H1 (cell line): ENCODE data around the gene MCM3. TPM values are rescaled to one million over a fixed set of nuclear protein-coding genes. Genes with fewer than 3 reads are reported as not detected.

ENCODE experiments used
- CTCF ChIA-PET: fragments of 300-600 bp; sonication (Branson Sonifier 250); formaldehyde crosslinking; loops from one replicate; lab custom pipeline; 2021; ENCODE audit not compliant: partially characterized antibody; lab: Charles Lee
- POLR2A ChIA-PET: fragments of 300-600 bp; sonication (Branson Sonifier 250); formaldehyde crosslinking; loops from one replicate; lab custom pipeline; 2021; ENCODE audit warnings: inconsistent platforms; ENCODE audit not compliant: partially characterized antibody; lab: Charles Lee
- DNase-seq, 2 experiments: peaks; one replicate each; pipeline versions ENCODE4 v3.0.0 to v3.0.0-alpha.2; 2010 to 2022; ENCODE audit warnings: low spot score in 2 of 2, low read depth in 1 of 2, mixed read lengths in 1 of 2
- FAIRE-seq: peaks from 2 replicates; lab custom pipeline; 2011; peaks lifted over from hg19 to GRCh38; lab: Jason Lieb, UNC
- H2AFZ ChIP-seq: 2 replicates; pipeline ENCODE4 v1.8.1; 2012; ENCODE audit warnings: low read length, inconsistent platforms
- H2AK5ac ChIP-seq: 2 replicates; pipeline ENCODE4 v1.6.1; 2013; ENCODE audit warnings: low read depth, low read length
- H2BK120ac ChIP-seq: replicated peaks from 2 replicates; pipeline ENCODE3; 2013; ENCODE audit warnings: low read depth, low read length, inconsistent platforms
- H2BK12ac ChIP-seq: 2 replicates; pipeline ENCODE4 v1.6.1; 2013; ENCODE audit warnings: low read depth, low read length
- H2BK15ac ChIP-seq: 2 replicates; pipeline ENCODE4 v1.6.1; 2013; ENCODE audit warnings: low read length
- H2BK20ac ChIP-seq: 2 replicates; pipeline ENCODE4 v1.6.1; 2013; ENCODE audit warnings: low read length
- H2BK5ac ChIP-seq: 2 replicates; pipeline ENCODE4 v1.6.1; 2013; ENCODE audit warnings: low read depth, low read length
- H3K14ac ChIP-seq: 2 replicates; pipeline ENCODE4 v1.6.1; 2013; ENCODE audit warnings: inconsistent platforms; ENCODE audit not compliant: insufficient read length
- H3K18ac ChIP-seq: 2 replicates; pipeline ENCODE4 v1.6.1; 2013; ENCODE audit warnings: low read length; ENCODE audit errors: extremely low read depth
- H3K23ac ChIP-seq: 2 replicates; pipeline ENCODE4 v1.6.1; 2013; ENCODE audit warnings: inconsistent platforms; ENCODE audit not compliant: insufficient read length
- H3K23me2 ChIP-seq: 2 replicates; pipeline ENCODE4 v1.6.1; 2013; ENCODE audit warnings: low read depth, low read length
- H3K27ac ChIP-seq: 2 replicates; pipeline ENCODE4 v1.6.1; 2011; ENCODE audit warnings: low read depth, low read length, inconsistent platforms
- H3K27me3 ChIP-seq, 4 experiments: replicated peaks in 1 of 4; 1 replicate in 1 of 4; 2 replicates in 3 of 4; pipeline versions ENCODE4 v1.6.1 to v1.8.1; 2011 to 2013; ENCODE audit warnings: low read length in 3 of 4, mild to moderate bottlenecking in 3 of 4, inconsistent platforms in 2 of 4, mixed read lengths in 2 of 4, moderate library complexity in 1 of 4; ENCODE audit not compliant: control insufficient read depth in 3 of 4, insufficient read depth in 3 of 4; ENCODE audit errors: extremely low read depth in 1 of 4
- H3K36me3 ChIP-seq, 4 experiments: 2 replicates each; pipeline versions ENCODE4 v1.6.1 to v1.8.1; 2011 to 2013; ENCODE audit warnings: mild to moderate bottlenecking in 4 of 4, low read length in 3 of 4, moderate library complexity in 2 of 4, control low read depth in 1 of 4, inconsistent platforms in 1 of 4; ENCODE audit not compliant: insufficient read depth in 4 of 4, control insufficient read depth in 2 of 4
- H3K4ac ChIP-seq: replicated peaks from 2 replicates; pipeline ENCODE3; 2013; ENCODE audit warnings: low read length, low read depth, mixed read lengths, inconsistent platforms; ENCODE audit not compliant: insufficient read length
- H3K4me1 ChIP-seq, 4 experiments: replicated peaks in 1 of 4; 1 replicate in 1 of 4; 2 replicates in 3 of 4; pipeline versions ENCODE4 v1.6.1 to v1.8.1; 2011 to 2013; ENCODE audit warnings: low read length in 3 of 4, inconsistent platforms in 2 of 4, mixed read lengths in 1 of 4; ENCODE audit not compliant: insufficient read depth in 4 of 4, control insufficient read depth in 3 of 4
- H3K4me2 ChIP-seq, 2 experiments: 2 replicates each; pipeline versions ENCODE4 v1.6.1 to v1.8.1; 2011 to 2013; ENCODE audit warnings: low read depth in 2 of 2, low read length in 2 of 2, control low read depth in 1 of 2, inconsistent platforms in 1 of 2, mild to moderate bottlenecking in 1 of 2; ENCODE audit not compliant: insufficient read depth in 1 of 2
- H3K4me3 ChIP-seq, 4 experiments: fragments of 200-600, 300-600 bp in 1 of 4; sonication (generic), shearing (Covaris generic), sonication (Bioruptor Twin) in 1 of 4; 2 replicates each; pipeline versions ENCODE4 v1.5.1 to v1.8.1; 2011 to 2016; ENCODE audit warnings: low read length in 4 of 4, low read depth in 3 of 4, control low read depth in 2 of 4, inconsistent platforms in 2 of 4, mild to moderate bottlenecking in 2 of 4, mixed read lengths in 1 of 4, moderate library complexity in 1 of 4; ENCODE audit not compliant: insufficient read depth in 2 of 4; ENCODE audit errors: extremely low read depth in 1 of 4
- H3K56ac ChIP-seq: replicated peaks from 2 replicates; pipeline ENCODE3; 2013; ENCODE audit warnings: low read depth, mild to moderate bottlenecking, mixed read lengths, low read length, inconsistent platforms; ENCODE audit not compliant: insufficient read length
- H3K79me1 ChIP-seq: 2 replicates; pipeline ENCODE4 v1.6.1; 2013; ENCODE audit warnings: low read depth, low read length, control low read depth
- H3K79me2 ChIP-seq, 2 experiments: 2 replicates each; pipeline versions ENCODE4 v1.6.1 to v1.8.1; 2012 to 2013; ENCODE audit warnings: low read length in 2 of 2, mild to moderate bottlenecking in 2 of 2, inconsistent platforms in 1 of 2; ENCODE audit not compliant: insufficient read depth in 2 of 2, control insufficient read depth in 1 of 2
- H3K9ac ChIP-seq, 4 experiments: replicated peaks in 1 of 4; 1 replicate in 1 of 4; 2 replicates in 3 of 4; pipeline versions ENCODE4 v1.6.1 to v1.8.1; 2011 to 2013; ENCODE audit warnings: low read depth in 3 of 4, low read length in 3 of 4, control low read depth in 2 of 4, mild to moderate bottlenecking in 2 of 4, moderate library complexity in 2 of 4, inconsistent platforms in 1 of 4; ENCODE audit errors: extremely low read depth in 1 of 4
- H3K9me3 ChIP-seq, 2 experiments: 2 replicates each; pipeline versions ENCODE4 v1.6.1 to v1.8.1; 2012 to 2013; ENCODE audit warnings: mild to moderate bottlenecking in 2 of 2, moderate library complexity in 2 of 2, control low read depth in 1 of 2, inconsistent platforms in 1 of 2, low read depth in 1 of 2, low read length in 1 of 2, mixed read lengths in 1 of 2; ENCODE audit not compliant: insufficient read depth in 2 of 2
- H4K20me1 ChIP-seq, 2 experiments: replicated peaks in 1 of 2; 2 replicates each; pipeline versions ENCODE3 to v1.8.1; 2011 to 2013; ENCODE audit warnings: inconsistent platforms in 2 of 2, low read length in 2 of 2, mild to moderate bottlenecking in 1 of 2; ENCODE audit not compliant: insufficient read depth in 2 of 2, control insufficient read depth in 1 of 2
- H4K5ac ChIP-seq: 2 replicates; pipeline ENCODE4 v1.6.1; 2013; ENCODE audit warnings: low read length, low read depth, mixed read lengths, inconsistent platforms; ENCODE audit not compliant: insufficient read length
- H4K8ac ChIP-seq: 2 replicates; pipeline ENCODE4 v1.8.0; 2013; ENCODE audit warnings: mild to moderate bottlenecking, moderate library complexity, low read length, inconsistent platforms; ENCODE audit not compliant: insufficient read depth; ENCODE audit errors: extremely low read depth
- H4K91ac ChIP-seq: replicated peaks from 2 replicates; pipeline ENCODE3; 2013; ENCODE audit warnings: low read length, mixed read lengths, inconsistent platforms; ENCODE audit not compliant: insufficient read length
- BRCA1 ChIP-seq: IDR thresholded peaks from 2 replicates; pipeline ENCODE4 v1.6.1; 2012; ENCODE audit warnings: low read depth, low read length, improper control_type of control experiment
- HDAC2 ChIP-seq, 2 experiments: fragments of 300-600 bp in 1 of 2; sonication (generic) in 1 of 2; IDR thresholded peaks; 2 replicates each; pipeline ENCODE4 v1.6.1; 2011 to 2012; ENCODE audit warnings: low read depth in 2 of 2, low read length in 2 of 2, mild to moderate bottlenecking in 2 of 2, moderate library complexity in 2 of 2, borderline replicate concordance in 1 of 2, inconsistent platforms in 1 of 2
- JUND ChIP-seq: IDR thresholded peaks from 2 replicates; pipeline ENCODE4 v1.6.1; 2011; ENCODE audit warnings: mild to moderate bottlenecking, improper control_type of control experiment, low read length
- POLR2AphosphoS5 ChIP-seq: IDR thresholded peaks from 2 replicates; pipeline ENCODE4 v1.6.1; 2011; ENCODE audit warnings: low read depth, low read length
- WGBS, 2 experiments: shearing (Covaris generic) in 1 of 2; methylation state at CpG; one replicate each; pipeline versions ENCODE4 v1.1.6 to v1.1.7; 2013 to 2015; ENCODE audit warnings: low lambda C conversion rate in 2 of 2, mixed read lengths in 2 of 2, inconsistent platforms in 1 of 2, low coverage in 1 of 2, missing lambda C conversion rate in 1 of 2; ENCODE audit not compliant: insufficient replicate concordance in 2 of 2, insufficient coverage in 1 of 2, insufficient read length in 1 of 2; ENCODE audit errors: extremely low coverage in 1 of 2, missing lambda C conversion rate in 1 of 2; 5-methylcytosine and 5-hydroxymethylcytosine counted together
- polyA plus RNA-seq, 7 experiments: library from polyadenylated mRNA; depleted of rRNA in 3 of 7; stranded (reverse) in 5 of 7; unstranded in 2 of 7; fragments of >200 nt in 5 of 7; fragments of 200-250 nt in 2 of 7; gene quantifications; 1 replicate in 5 of 7; 2 replicates in 1 of 7; 4 replicates in 1 of 7; pipeline versions ENCODE4 v1.2.1 to v1.2.3, GENCODE V29; 2011 to 2013; ENCODE audit warnings: missing spikeins in 2 of 7, mixed read lengths in 2 of 7
- total RNA-seq: library from RNA; stranded (reverse); fragmentation: NEBNext Ultra II Directional; extraction: Animal tissue kit (Norgen Biotek cat#: 25700); gene quantifications from 2 replicates; pipeline ENCODE4 v1.2.1, GENCODE V29; 2021

The MCM3 gene
- total and polyA plus RNA-seq, 2 of the 8 experiments (the other 6 are each of a cell fraction or from before 2014, with no cell fraction given): 275 to 293 TPM

- no peak for FAIRE-seq
- H2BK20ac ChIP-seq: no peak overlapping the region
- WGBS, 2 experiments: 96% methylated on average over 9 of the region's 9 CpGs; no CpG with 5 or more reads in 1 of the 2 experiments
- H3K14ac ChIP-seq: no peak overlapping the region
- no peak overlapping the region for H3K9ac ChIP-seq
- TF ChIP-seq POLR2AphosphoS5 (peak; percentile 42; the same call in 1 of the 2 replicates), HDAC2 (IDR thresholded peaks at IDR 0.05; ENCODE audit: borderline replicate concordance in 1 of 2, low read depth in 2 of 2, low read length in 2 of 2) (no peak), BRCA1 (no peak), JUND (no peak)
- H3K4me3 ChIP-seq: no peak overlapping the region
- no peak overlapping the region for H3K18ac ChIP-seq
- no peak overlapping the region for H2BK15ac ChIP-seq
- peaks cover 19 to 29% of the 10 kb centered on the region in 2 experiments for H4K20me1 ChIP-seq
- no peaks in the 10 kb centered on the region for H3K27me3 ChIP-seq
- peak overlapping the region; percentile 35; the same call in 1 of the 2 replicates for H4K8ac ChIP-seq
- H3K27ac ChIP-seq: no peak overlapping the region
- no peak overlapping the region for H2AFZ ChIP-seq
- no peak overlapping the region for H3K4me2 ChIP-seq
- no peak overlapping the region for H2BK5ac ChIP-seq
- ChIA-PET CTCF (interaction anchor here (1.0 to 4.6 kb wide), 3 partner anchors 9 to 125 kb away, joined by 3 to 35 read pairs (median 4); no protein-coding TSS in a partner anchor), POLR2A (interaction anchor here (1.0 to 13.9 kb wide), 7 partner anchors 8 to 386 kb away, joined by 3 to 198 read pairs (median 4); partner anchors contain the start of gene MCM3)
- no peak overlapping the region for H2AK5ac ChIP-seq
- H3K36me3 ChIP-seq: peaks cover 65 to 98% (median 92%) of the 10 kb centered on the region in 4 experiments
- H3K4me1 ChIP-seq: no peaks in the 10 kb centered on the region
- no peak overlapping the region for H3K23ac ChIP-seq
- H2BK12ac ChIP-seq: no peak overlapping the region
- H3K23me2 ChIP-seq: no peaks in the 10 kb centered on the region
- no peak overlapping the region for H3K56ac ChIP-seq
- no peak overlapping the region for H4K5ac ChIP-seq
- no peaks in the 10 kb centered on the region for H3K9me3 ChIP-seq
- no peak for DNase-seq
- no peak overlapping the region for H4K91ac ChIP-seq
- H3K79me2 ChIP-seq: peaks cover 0 to 13% of the 10 kb centered on the region in 2 experiments; a peak in 1 of 4 replicates
- H2BK120ac ChIP-seq: no peak overlapping the region
- H3K4ac ChIP-seq: no peak overlapping the region
- H3K79me1 ChIP-seq: peaks cover 5% of the 10 kb centered on the region; the same call in 1 of the 2 replicates
Measured at GRCh38 chr6:52271852-52272460, 12.6 kb downstream of the MCM3 start.
